ENCODE measurements around the gene MARVELD1.

GRCh38 chr10:97715259-97715874 is 1.8 kb downstream of the MARVELD1 start:
- TF ChIP-seq, protein P1, sequence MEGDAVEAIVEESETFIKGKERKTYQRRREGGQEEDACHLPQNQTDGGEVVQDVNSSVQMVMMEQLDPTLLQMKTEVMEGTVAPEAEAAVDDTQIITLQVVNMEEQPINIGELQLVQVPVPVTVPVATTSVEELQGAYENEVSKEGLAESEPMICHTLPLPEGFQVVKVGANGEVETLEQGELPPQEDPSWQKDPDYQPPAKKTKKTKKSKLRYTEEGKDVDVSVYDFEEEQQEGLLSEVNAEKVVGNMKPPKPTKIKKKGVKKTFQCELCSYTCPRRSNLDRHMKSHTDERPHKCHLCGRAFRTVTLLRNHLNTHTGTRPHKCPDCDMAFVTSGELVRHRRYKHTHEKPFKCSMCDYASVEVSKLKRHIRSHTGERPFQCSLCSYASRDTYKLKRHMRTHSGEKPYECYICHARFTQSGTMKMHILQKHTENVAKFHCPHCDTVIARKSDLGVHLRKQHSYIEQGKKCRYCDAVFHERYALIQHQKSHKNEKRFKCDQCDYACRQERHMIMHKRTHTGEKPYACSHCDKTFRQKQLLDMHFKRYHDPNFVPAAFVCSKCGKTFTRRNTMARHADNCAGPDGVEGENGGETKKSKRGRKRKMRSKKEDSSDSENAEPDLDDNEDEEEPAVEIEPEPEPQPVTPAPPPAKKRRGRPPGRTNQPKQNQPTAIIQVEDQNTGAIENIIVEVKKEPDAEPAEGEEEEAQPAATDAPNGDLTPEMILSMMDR (conservative IDR thresholded peaks at IDR 0.05): no peak
- TF ChIP-seq EZH2 (IDR thresholded peaks at IDR 0.05; ENCODE audit: low read depth): no peak

All from PC-9 (cell line).